ENCODE data around the gene SNTG2. TPM values are rescaled to one million over a fixed set of nuclear protein-coding genes. Genes with fewer than 3 reads are reported as not detected.

SNTG2 gene
- polyA plus RNA-seq, 1 experiment: 0.06 TPM

- H3K27ac ChIP-seq (ENCODE audit: low read depth, low read length): no peak overlapping the region
- H3K27me3 ChIP-seq (ENCODE audit: control insufficient read depth, insufficient read depth, low read length): no peaks in the 10 kb centered on the region
- ChIA-PET POLR2A (no interaction called here), CTCF (no interaction called here)
- TF ChIP-seq CTCF (IDR thresholded peaks at IDR 0.05; ENCODE audit: low read depth, low read length): no peak
- H3K4me3 ChIP-seq (ENCODE audit: low read depth, low read length): no peak overlapping the region
- no peak for DNase-seq (ENCODE audit: low read depth, low spot score)
- peaks cover 17% of the 10 kb centered on the region for H3K9me3 ChIP-seq (ENCODE audit: control insufficient read depth, insufficient read depth, low read length)
These were observed 452.9 kb downstream of the SNTG2 start for GRCh38 chr2:1403565-1403964.

GRCh38 chr2:1405124-1405523, 454.5 kb downstream of the SNTG2 start:
- no peaks in the 10 kb centered on the region for H3K27me3 ChIP-seq (ENCODE audit: control insufficient read depth, insufficient read depth, low read length)
- ChIA-PET CTCF (no interaction called here), POLR2A (no interaction called here)
- no peak for TF ChIP-seq CTCF (IDR thresholded peaks at IDR 0.05; ENCODE audit: low read depth, low read length)
- H3K4me3 ChIP-seq (ENCODE audit: low read depth, low read length): no peak overlapping the region
- no peak overlapping the region for H3K27ac ChIP-seq (ENCODE audit: low read depth, low read length)
- no peak for DNase-seq (ENCODE audit: low read depth, low spot score)
- H3K9me3 ChIP-seq (ENCODE audit: control insufficient read depth, insufficient read depth, low read length): peaks cover 12% of the 10 kb centered on the region

GRCh38 chr2:1405967-1406366, 455.3 kb downstream of the SNTG2 start:
- peaks cover 12% of the 10 kb centered on the region for H3K9me3 ChIP-seq (ENCODE audit: control insufficient read depth, insufficient read depth, low read length)
- DNase-seq (ENCODE audit: low read depth, low spot score): no peak
- POLR2A ChIA-PET: no interaction called here
- H3K4me3 ChIP-seq (ENCODE audit: low read depth, low read length): no peak overlapping the region
- no peak for TF ChIP-seq CTCF (IDR thresholded peaks at IDR 0.05; ENCODE audit: low read depth, low read length)
- H3K27me3 ChIP-seq (ENCODE audit: control insufficient read depth, insufficient read depth, low read length): no peaks in the 10 kb centered on the region
- no peak overlapping the region for H3K27ac ChIP-seq (ENCODE audit: low read depth, low read length)
- CTCF ChIA-PET: no interaction called here

- Histone ChIP-seq H3K27me3 (ENCODE audit: control insufficient read depth, insufficient read depth, low read length) (no peaks in the 10 kb centered on the region), H3K4me3 (ENCODE audit: low read depth, low read length) (no peak overlapping the region), H3K9me3 (ENCODE audit: control insufficient read depth, insufficient read depth, low read length) (peaks cover 10% of the 10 kb centered on the region), H3K27ac (ENCODE audit: low read depth, low read length) (no peak overlapping the region)
- ChIA-PET POLR2A (no interaction called here), CTCF (no interaction called here)
- TF ChIP-seq CTCF (IDR thresholded peaks at IDR 0.05; ENCODE audit: low read depth, low read length): no peak
- no peak for DNase-seq (ENCODE audit: low read depth, low spot score)
These were observed 455.8 kb downstream of the SNTG2 start for GRCh38 chr2:1406434-1406833.

GRCh38 chr2:1407950-1408675, 457.5 kb downstream of the SNTG2 start:
- Histone ChIP-seq H3K27me3 (ENCODE audit: control insufficient read depth, insufficient read depth, low read length) (no peaks in the 10 kb centered on the region), H3K4me3 (ENCODE audit: low read depth, low read length) (no peak overlapping the region), H3K27ac (ENCODE audit: low read depth, low read length) (no peak overlapping the region), H3K9me3 (ENCODE audit: control insufficient read depth, insufficient read depth, low read length) (peaks cover 7% of the 10 kb centered on the region)
- POLR2A ChIA-PET: no interaction called here
- CTCF ChIA-PET: no interaction called here
- no peak for DNase-seq (ENCODE audit: low read depth, low spot score)
- TF ChIP-seq CTCF (IDR thresholded peaks at IDR 0.05; ENCODE audit: low read depth, low read length): no peak
